ENCODE data around the gene USP17L18.
"Not testable (repeated sequence)": the region's sequence is repeated elsewhere in the genome, so short reads cannot be mapped to it uniquely, and the experiment has no call there.

USP17L18 gene

GRCh38 chr4:9247953-9248680 is at the start of gene USP17L18:
TSS of gene USP17L18 (plus strand) at chr4:9248630. CDS start at chr4:9248630, 0 bp downstream.
- not testable (repeated sequence) for DNase-seq (ENCODE audit: low spot score)

- DNase-seq (ENCODE audit: low spot score) = not testable (repeated sequence)
Observed at GRCh38 chr4:9210357-9210756, 38.1 kb upstream of the USP17L18 start, which contains the start of gene USP17L10. TSS of gene USP17L10 (plus strand) at chr4:9210657. CDS start at chr4:9210657, 0 bp downstream.

- not testable (repeated sequence) for DNase-seq (ENCODE audit: low spot score)
Observed at GRCh38 chr4:9214701-9215100, 33.7 kb upstream of the USP17L18 start.

GRCh38 chr4:9215105-9215504 is 33.3 kb upstream of the USP17L18 start, which contains the start of gene USP17L11:
TSS of gene USP17L11 (plus strand) at chr4:9215405. CDS start at chr4:9215405, 0 bp downstream.
- DNase-seq (ENCODE audit: low spot score) = not testable (repeated sequence)

- DNase-seq (ENCODE audit: low spot score) = not testable (repeated sequence)
Observed at GRCh38 chr4:9219852-9220251, 28.6 kb upstream of the USP17L18 start, which contains the start of gene USP17L12. TSS of gene USP17L12 (plus strand) at chr4:9220152. CDS start at chr4:9220152, 0 bp downstream.

GRCh38 chr4:9224596-9224995 is 23.8 kb upstream of the USP17L18 start, which contains the start of gene USP17L13:
TSS of gene USP17L13 (plus strand) at chr4:9224896. CDS start at chr4:9224896, 0 bp downstream.
- DNase-seq (ENCODE audit: low spot score) = not testable (repeated sequence)

- not testable (repeated sequence) for DNase-seq (ENCODE audit: low spot score)
Observed at GRCh38 chr4:9230249-9230648, 18.2 kb upstream of the USP17L18 start.

GRCh38 chr4:9234085-9234484 is 14.3 kb upstream of the USP17L18 start, which contains the start of gene USP17L15:
TSS of gene USP17L15 (plus strand) at chr4:9234385. CDS start at chr4:9234385, 0 bp downstream.
- not testable (repeated sequence) for DNase-seq (ENCODE audit: low spot score)

GRCh38 chr4:9238461-9238860 is 10.0 kb upstream of the USP17L18 start:
- DNase-seq (ENCODE audit: low spot score) = not testable (repeated sequence)

GRCh38 chr4:9243579-9243978 is 4.9 kb upstream of the USP17L18 start, which contains the start of gene USP17L17:
TSS of gene USP17L17 (plus strand) at chr4:9243879. CDS start at chr4:9243879, 0 bp downstream.
- DNase-seq (ENCODE audit: low spot score) = not testable (repeated sequence)

GRCh38 chr4:9253078-9253477 is 4.6 kb downstream of the USP17L18 start, which contains the start of gene USP17L19:
TSS of gene USP17L19 (plus strand) at chr4:9253378. CDS start at chr4:9253378, 0 bp downstream.
- DNase-seq (ENCODE audit: low spot score) = not testable (repeated sequence)

- not testable (repeated sequence) for DNase-seq (ENCODE audit: low spot score)
Observed at GRCh38 chr4:9257824-9258223, 9.4 kb downstream of the USP17L18 start, which contains the start of gene USP17L20. TSS of gene USP17L20 (plus strand) at chr4:9258124. CDS start at chr4:9258124, 0 bp downstream.

GRCh38 chr4:9262572-9262971 is 14.1 kb downstream of the USP17L18 start, which contains the start of gene USP17L21:
TSS of gene USP17L21 (plus strand) at chr4:9262872. CDS start at chr4:9262872, 0 bp downstream.
- DNase-seq (ENCODE audit: low spot score) = not testable (repeated sequence)

- DNase-seq (ENCODE audit: low spot score) = not testable (repeated sequence)
Observed at GRCh38 chr4:9267319-9267718, 18.9 kb downstream of the USP17L18 start, which contains the start of gene USP17L22. TSS of gene USP17L22 (plus strand) at chr4:9267619. CDS start at chr4:9267619, 0 bp downstream.

GRCh38 chr4:9271719-9272118 is 23.3 kb downstream of the USP17L18 start:
- not testable (repeated sequence) for DNase-seq (ENCODE audit: low spot score)

All from AG20443 (cell line).